Endodermal cell (in vitro differentiated cells): ENCODE results near the gene PPP1R3E. TPM values are rescaled to one million over a fixed set of nuclear protein-coding genes. Genes with fewer than 3 reads are reported as not detected.
"Not testable (repeated sequence)": the region's sequence is repeated elsewhere in the genome, so short reads cannot be mapped to it uniquely, and the experiment has no call there.

ENCODE experiments used
- DNase-seq: peaks from one replicate; pipeline ENCODE4 v3.0.0-alpha.2; 2017
- H3K27ac ChIP-seq: 2 replicates; pipeline ENCODE4 v1.5.1; 2013; ENCODE audit warnings: mild to moderate bottlenecking, low read depth, low read length, moderate library complexity
- H3K27me3 ChIP-seq: 2 replicates; pipeline ENCODE4 v1.6.1; 2013; ENCODE audit warnings: mild to moderate bottlenecking, low read length, moderate library complexity; ENCODE audit not compliant: insufficient read depth, control insufficient read depth, poor library complexity, severe bottlenecking
- H3K36me3 ChIP-seq: 2 replicates; pipeline ENCODE4 v1.7.0; 2013; ENCODE audit warnings: mild to moderate bottlenecking, low read length, moderate library complexity; ENCODE audit not compliant: control insufficient read depth, insufficient read depth
- H3K4me1 ChIP-seq: one replicate; pipeline ENCODE4 v1.7.0; 2013; ENCODE audit warnings: low read length; ENCODE audit not compliant: control insufficient read depth, insufficient read depth
- H3K4me3 ChIP-seq: 2 replicates; pipeline ENCODE4 v1.5.1; 2013; ENCODE audit warnings: mild to moderate bottlenecking, low read length, moderate library complexity
- H3K9ac ChIP-seq: 2 replicates; pipeline ENCODE4 v1.6.1; 2013; ENCODE audit warnings: mild to moderate bottlenecking, low read length, moderate library complexity; ENCODE audit not compliant: poor library complexity, severe bottlenecking; ENCODE audit errors: extremely low read depth
- H3K9me3 ChIP-seq: 2 replicates; pipeline ENCODE4 v1.6.1; 2013; ENCODE audit warnings: mild to moderate bottlenecking, low read length, moderate library complexity; ENCODE audit not compliant: control insufficient read depth
- H3K27ac Mint-ChIP-seq: 2 replicates; pipeline ENCODE4 v1.8.0; 2020; ENCODE audit warnings: mixed read lengths
- H3K27me3 Mint-ChIP-seq: 2 replicates; pipeline ENCODE4 v1.8.0; 2021; ENCODE audit warnings: mild to moderate bottlenecking, mixed read lengths; ENCODE audit not compliant: insufficient read depth
- H3K36me3 Mint-ChIP-seq: 2 replicates; pipeline ENCODE4 v1.8.0; 2020; ENCODE audit warnings: low read depth, mixed read lengths
- H3K4me1 Mint-ChIP-seq: 2 replicates; pipeline ENCODE4 v1.8.0; 2020; ENCODE audit warnings: mixed read lengths
- H3K4me3 Mint-ChIP-seq: 2 replicates; pipeline ENCODE4 v1.8.0; 2020; ENCODE audit warnings: mild to moderate bottlenecking, moderate library complexity, mixed read lengths
- H3K9me3 Mint-ChIP-seq: 2 replicates; pipeline ENCODE4 v1.8.0; 2020; ENCODE audit warnings: mild to moderate bottlenecking, mixed read lengths
- CTCF ChIP-seq: fragments of 200-600 bp; sonication (generic); conservative IDR thresholded peaks from 2 replicates; pipeline ENCODE4 v1.5.0; 2021; ENCODE audit warnings: antibody characterized with exemption, mild to moderate bottlenecking
- WGBS, 2 experiments: methylation state at CpG; one replicate each; pipeline versions ENCODE4 v1.1.5 to v1.1.7; 2013; ENCODE audit warnings: missing lambda C conversion rate in 2 of 2, mixed read lengths in 1 of 2; ENCODE audit not compliant: insufficient coverage in 1 of 2, insufficient read length in 1 of 2; 5-methylcytosine and 5-hydroxymethylcytosine counted together
- total RNA-seq, 2 donors: library from RNA; stranded (reverse); fragmentation: NEBNext Ultra II Directional in 1 of 2; extraction: Animal tissue kit (Norgen Biotek cat#: 25700) in 1 of 2; gene quantifications; 2 replicates in 1 of 2; 3 replicates in 1 of 2; pipeline ENCODE4 v1.2.1, GENCODE V29; 2021

The PPP1R3E gene
- total RNA-seq, 2 donors from 2014 or later = 5.7 to 6.5 TPM

DNA sequence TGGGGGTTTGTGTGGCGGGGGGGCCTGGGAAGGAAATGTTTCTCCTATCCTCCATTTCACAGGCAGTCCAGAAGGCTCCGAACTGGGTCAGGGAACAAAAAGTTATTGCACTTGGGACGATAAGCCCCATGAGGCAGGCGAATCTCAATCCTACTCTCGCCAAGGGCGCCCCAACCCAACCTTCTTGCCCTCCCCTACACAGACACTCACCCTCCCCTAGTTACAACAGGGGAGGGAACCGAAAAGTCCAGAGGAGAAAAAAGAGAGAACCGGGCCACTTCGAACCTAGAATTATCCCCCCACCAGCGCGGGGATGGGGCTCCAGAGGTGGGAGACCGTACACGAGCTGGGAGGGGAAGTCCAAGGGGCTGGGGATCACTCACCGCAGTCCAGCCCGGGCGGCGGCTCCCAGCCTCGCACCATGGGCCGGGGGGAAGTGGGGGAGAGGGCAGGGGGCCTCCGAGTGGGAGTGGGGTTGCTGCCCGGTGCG lies 17.1 kb downstream of the PPP1R3E start:
- H3K27ac Mint-ChIP-seq = peak overlapping the region; percentile 80
- Histone ChIP-seq H3K4me1 (no peaks in the 10 kb centered on the region), H3K27me3 (peaks cover 20% of the 10 kb centered on the region), H3K36me3 (no peaks in the 10 kb centered on the region), H3K4me3 (peak overlapping the region; percentile 87), H3K9me3 (no peaks in the 10 kb centered on the region), H3K9ac (peak overlapping the region; percentile 62), H3K27ac (no peak overlapping the region)
- peaks cover 5% of the 10 kb centered on the region for H3K36me3 Mint-ChIP-seq
- WGBS, 2 experiments = 0% methylated on average over 2 to 21 of the region's 22 CpGs
- DNase-seq = no peak
- no peak for TF ChIP-seq CTCF
- H3K4me3 Mint-ChIP-seq = peak overlapping the region; percentile 90
- H3K4me1 Mint-ChIP-seq = peaks cover 26% of the 10 kb centered on the region
- H3K27me3 Mint-ChIP-seq = peaks cover 32% of the 10 kb centered on the region
- H3K9me3 Mint-ChIP-seq = no peaks in the 10 kb centered on the region

DNA sequence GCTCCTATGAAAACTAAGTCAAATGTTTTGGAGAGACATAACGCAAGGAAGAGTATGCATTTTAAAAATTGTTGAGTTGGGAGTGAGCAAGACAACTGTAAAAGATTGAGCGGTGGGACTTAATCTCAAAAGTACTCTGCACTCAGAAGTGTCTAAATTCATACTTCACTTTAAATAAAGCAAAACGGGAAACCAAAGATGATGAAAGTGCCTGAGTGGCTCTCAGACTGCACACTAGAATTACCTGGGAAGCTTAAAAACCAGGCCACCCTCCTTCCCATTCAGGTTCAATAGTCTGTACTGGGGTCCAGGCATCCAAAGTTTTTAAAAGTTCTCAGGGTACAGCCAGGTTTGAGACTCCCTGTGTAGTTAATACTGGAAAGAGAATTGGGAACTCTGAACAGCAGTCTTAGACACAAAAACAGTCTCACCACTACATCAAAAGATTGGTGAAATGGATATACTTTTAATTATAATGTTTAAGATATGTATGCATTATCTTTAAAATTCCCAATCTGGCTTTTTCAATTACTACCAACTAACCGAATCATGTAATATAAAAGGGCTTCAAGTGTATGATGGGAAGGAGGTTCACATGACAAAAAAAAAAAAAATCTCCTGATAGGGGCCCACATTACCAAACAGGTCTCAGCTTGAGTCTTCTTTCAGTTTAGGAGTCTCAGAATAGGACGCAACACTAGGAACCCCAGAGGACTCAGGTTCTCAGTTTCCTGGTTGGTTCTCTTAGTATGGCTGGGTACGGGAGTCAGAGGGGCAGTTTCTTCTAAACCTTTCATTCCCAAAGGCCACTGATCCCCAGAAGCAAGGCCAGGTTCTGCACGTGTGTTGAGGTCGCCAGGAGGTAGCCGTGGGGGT lies 17.8 kb downstream of the PPP1R3E start:
- Mint-ChIP-seq H3K27me3 (peaks cover 25% of the 10 kb centered on the region), H3K27ac (peak overlapping the region; percentile 80), H3K4me3 (peak overlapping the region; percentile 90), H3K4me1 (peaks cover 30% of the 10 kb centered on the region), H3K36me3 (peaks cover 5% of the 10 kb centered on the region), H3K9me3 (no peaks in the 10 kb centered on the region)
- H3K4me1 ChIP-seq = no peaks in the 10 kb centered on the region
- peak overlapping the region; percentile 87 for H3K4me3 ChIP-seq
- no peaks in the 10 kb centered on the region for H3K36me3 ChIP-seq
- no peaks in the 10 kb centered on the region for H3K9me3 ChIP-seq
- no peak overlapping the region for H3K27ac ChIP-seq
- no peak for DNase-seq
- H3K27me3 ChIP-seq = peaks cover 14% of the 10 kb centered on the region
- no peak for TF ChIP-seq CTCF
- WGBS, 2 experiments = 41 to 44% methylated on average over 4 to 8 of the region's 9 CpGs
- H3K9ac ChIP-seq = peak overlapping the region; percentile 62

DNA sequence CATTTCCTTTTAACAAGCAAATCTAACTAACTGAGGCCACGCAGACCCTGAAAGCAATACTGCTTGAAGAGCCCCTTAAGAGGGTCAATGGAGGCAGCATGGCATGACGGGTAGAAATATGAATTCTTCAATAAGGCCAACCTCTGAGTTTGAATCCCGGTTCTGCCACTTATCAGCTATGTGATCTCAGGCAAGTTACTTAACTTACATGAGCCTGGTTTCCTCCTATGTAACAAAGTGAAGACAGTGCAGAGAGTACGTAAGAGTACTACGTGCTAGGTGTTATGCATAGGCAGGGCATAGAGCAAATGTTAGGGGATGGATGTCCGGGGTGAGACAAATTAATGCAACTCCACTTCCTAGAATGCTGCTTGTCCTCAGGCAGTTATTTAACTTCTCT lies 21.4 kb downstream of the PPP1R3E start:
- Mint-ChIP-seq H3K36me3 (peaks cover 19% of the 10 kb centered on the region), H3K4me1 (peaks cover 31% of the 10 kb centered on the region), H3K27me3 (no peaks in the 10 kb centered on the region), H3K9me3 (no peaks in the 10 kb centered on the region), H3K27ac (no peak overlapping the region), H3K4me3 (no peak overlapping the region)
- no peak overlapping the region for H3K27ac ChIP-seq
- no peak overlapping the region for H3K9ac ChIP-seq
- no peaks in the 10 kb centered on the region for H3K4me1 ChIP-seq
- no peaks in the 10 kb centered on the region for H3K9me3 ChIP-seq
- H3K4me3 ChIP-seq = no peak overlapping the region
- no peak for TF ChIP-seq CTCF
- no peaks in the 10 kb centered on the region for H3K36me3 ChIP-seq
- H3K27me3 ChIP-seq = no peaks in the 10 kb centered on the region
- DNase-seq = no peak
- WGBS, 2 experiments = 93 to 94% methylated on average over 6 of the region's 6 CpGs

DNA sequence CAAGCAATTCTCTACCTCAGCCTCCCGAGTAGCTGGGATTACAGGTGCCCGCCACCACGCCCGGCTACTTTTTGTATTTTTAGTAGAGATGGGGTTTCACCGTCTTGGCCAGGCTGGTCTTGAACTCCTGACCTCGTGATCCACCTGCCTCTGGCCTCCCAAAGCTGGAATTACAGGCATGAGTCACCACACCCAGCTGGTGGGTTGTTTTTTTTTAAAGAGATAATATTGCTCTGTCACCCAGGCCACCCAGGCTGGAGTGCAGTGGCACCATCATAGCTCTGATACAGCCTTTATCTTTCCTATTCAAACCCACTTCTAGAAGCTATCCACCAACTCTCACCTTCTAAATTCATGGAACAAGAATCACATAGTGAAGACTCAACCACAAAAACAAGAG lies 24.7 kb downstream of the PPP1R3E start:
- H3K36me3 ChIP-seq, H3K4me3 Mint-ChIP-seq, H3K9ac ChIP-seq, H3K4me3 ChIP-seq, H3K9me3 ChIP-seq, H3K9me3 Mint-ChIP-seq, H3K27ac ChIP-seq, H3K4me1 ChIP-seq, H3K27ac Mint-ChIP-seq, H3K27me3 ChIP-seq, DNase-seq: not testable (repeated sequence)
- Mint-ChIP-seq H3K27me3 (peaks cover 27% of the 10 kb centered on the region), H3K36me3 (peaks cover 32% of the 10 kb centered on the region), H3K4me1 (peaks cover 20% of the 10 kb centered on the region)
- WGBS, 2 experiments = 91 to 95% methylated on average over 5 to 6 of the region's 6 CpGs
